Skin of body (tissue), 2 donors: ENCODE data around the gene PEX14. TPM values are rescaled to one million over a fixed set of nuclear protein-coding genes. Genes with fewer than 3 reads are reported as not detected.
A peak's percentile ranks its signal among the peaks of the same experiment; 100 is the strongest.

Experiments
- DNase-seq: peaks from one replicate; lab custom pipeline; 2025; lab: John Stamatoyannopoulos, UW
- total RNA-seq: library from RNA; depleted of rRNA; stranded (reverse); fragments of >200 nt; gene quantifications from one replicate; pipeline ENCODE4 v1.2.3, GENCODE V29; 2014

PEX14 gene
- total RNA-seq, 1 donor from 2014 or later = 9.6 TPM

GRCh38 chr1:10516925-10517676, 42.4 kb downstream of the PEX14 start:
- no peak for DNase-seq

GRCh38 chr1:10517677-10517982, 42.9 kb downstream of the PEX14 start:
- no peak for DNase-seq

GRCh38 chr1:10519016-10519417, 44.3 kb downstream of the PEX14 start:
- DNase-seq = no peak

GRCh38 chr1:10520497-10520896, 45.7 kb downstream of the PEX14 start:
- no peak for DNase-seq

DNA sequence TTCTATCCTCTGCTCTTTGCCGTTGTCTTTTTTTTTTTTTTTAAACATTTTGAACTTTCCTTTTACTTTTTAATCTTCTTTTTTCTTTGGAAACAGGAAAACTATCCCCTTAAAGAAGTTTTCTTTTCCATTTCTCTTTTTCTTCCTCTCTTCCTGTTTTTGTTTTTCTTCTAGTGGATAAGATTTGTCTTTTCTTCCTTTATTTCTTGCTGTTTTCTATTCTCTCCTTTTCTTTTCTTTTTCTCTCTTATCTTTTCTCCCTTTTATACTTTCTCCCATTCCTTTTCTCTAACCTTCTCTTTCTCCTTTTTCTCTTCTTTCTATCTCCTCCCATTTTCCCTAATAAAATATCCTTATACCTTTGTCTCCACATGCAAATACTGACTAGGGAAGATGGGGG, 46.2 kb downstream of the PEX14 start:
- DNase-seq = no peak

- DNase-seq = no peak
Measured at GRCh38 chr1:10521537-10522157, 46.9 kb downstream of the PEX14 start.

DNA sequence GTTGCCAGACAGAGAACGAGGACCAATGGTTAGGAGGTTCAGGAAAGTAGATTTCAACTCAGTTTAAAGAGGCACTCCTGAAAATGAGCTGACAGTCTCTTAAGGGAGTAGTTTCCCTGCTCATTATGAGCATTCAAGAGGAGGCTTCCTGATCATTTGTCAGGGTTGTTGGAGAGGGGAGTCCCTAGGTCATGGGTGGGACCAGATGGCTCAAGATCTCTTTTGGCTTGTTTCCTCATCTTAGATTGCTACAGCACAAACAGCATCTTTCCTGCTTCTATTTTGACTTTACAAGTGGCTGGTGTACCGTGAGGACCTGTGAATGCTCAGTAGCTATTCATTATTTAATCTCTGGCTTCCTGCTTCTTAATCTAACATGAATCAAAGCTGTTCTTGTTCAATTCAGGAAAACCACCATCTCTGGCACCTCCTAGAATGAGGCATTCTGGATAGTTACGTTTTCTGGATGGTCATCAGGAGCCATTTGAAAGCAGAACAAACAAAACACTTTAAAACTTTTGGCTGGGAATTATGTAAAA, 47.6 kb downstream of the PEX14 start:
- no peak for DNase-seq

DNA sequence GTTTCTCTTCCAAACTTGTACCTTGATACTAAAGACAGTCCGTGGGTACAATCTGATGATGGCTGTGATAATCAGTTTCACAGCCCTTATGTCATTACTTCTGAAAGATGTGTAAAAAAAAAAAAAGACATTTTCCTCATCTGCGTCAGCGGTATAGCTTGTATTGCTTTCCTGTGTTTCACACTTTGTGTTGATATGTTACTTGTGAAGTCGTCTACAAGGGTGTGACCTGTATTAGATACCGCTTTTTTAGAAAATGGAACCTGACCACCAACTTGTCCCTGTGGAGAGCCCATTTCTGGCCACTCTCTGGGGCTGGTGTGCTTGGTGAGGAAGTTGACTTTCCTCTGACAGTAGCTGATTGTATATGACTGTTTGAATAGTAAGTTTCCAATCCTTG, 50.5 kb downstream of the PEX14 start:
- DNase-seq = no peak

DNA sequence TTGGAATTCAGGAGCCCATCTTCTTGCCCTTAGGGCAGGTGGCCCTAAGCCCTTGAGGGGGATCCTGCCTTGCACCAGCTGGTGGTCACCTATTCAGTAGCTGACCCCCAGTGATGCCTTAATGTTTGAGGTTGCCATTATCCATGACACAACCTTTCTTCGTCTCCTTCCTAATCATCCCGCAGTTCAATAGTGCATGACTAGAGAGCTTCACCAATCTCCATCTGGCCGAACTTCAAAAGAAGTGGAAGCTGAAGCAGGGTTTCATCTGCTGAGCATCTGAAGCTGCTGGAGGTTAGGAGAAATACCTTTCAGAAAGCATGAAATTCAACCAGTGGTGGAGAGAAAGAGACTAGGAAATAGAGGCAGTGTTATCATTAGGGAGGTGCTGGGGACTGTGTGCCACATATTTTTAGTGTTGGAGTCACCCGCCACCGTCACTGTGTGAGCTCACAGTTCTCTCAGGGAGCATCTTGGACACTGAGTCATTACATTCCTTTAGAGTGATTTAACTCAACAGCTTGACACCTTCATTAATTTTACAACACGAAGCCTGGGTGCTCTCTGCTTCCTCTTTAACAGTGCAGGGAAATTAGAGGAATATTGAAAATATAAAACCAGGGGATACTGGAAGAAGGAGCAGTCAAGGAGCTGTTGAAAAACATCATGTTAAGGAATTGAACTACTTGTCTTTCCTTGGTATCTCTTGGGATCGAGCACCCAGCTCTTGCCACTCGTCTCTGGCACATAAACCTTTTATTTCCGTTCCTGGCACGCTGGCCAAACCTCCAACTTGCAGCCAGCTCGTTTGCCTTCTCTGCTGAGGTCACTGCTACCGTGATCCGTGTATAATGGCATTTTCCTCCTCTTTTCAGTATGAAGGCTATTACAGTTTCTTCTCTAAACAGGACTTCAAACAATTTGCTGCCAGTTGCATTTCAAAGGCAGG, 53.6 kb downstream of the PEX14 start:
- no peak for DNase-seq

- DNase-seq = no peak
Measured at GRCh38 chr1:10529091-10529490, 54.3 kb downstream of the PEX14 start.

DNA sequence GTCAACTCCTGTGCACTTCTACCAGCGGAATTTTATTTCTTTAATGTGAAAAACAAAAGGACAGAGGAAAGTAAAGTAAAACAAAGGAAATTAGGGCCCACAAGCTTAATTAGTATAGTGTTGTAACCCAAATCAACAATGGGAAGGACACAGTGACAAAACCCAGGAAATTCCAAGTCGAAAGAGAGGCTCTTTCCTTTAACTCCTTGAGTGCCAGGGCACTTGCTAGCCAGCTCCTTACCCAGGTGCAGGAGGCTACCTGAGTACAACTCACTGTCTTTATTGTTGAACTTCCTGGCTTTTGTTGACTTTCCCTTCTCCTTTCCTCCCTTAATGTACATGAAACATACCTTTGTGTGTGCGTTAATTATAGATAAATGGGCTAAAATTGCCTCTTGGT, 55.0 kb downstream of the PEX14 start:
- no peak for DNase-seq

DNA sequence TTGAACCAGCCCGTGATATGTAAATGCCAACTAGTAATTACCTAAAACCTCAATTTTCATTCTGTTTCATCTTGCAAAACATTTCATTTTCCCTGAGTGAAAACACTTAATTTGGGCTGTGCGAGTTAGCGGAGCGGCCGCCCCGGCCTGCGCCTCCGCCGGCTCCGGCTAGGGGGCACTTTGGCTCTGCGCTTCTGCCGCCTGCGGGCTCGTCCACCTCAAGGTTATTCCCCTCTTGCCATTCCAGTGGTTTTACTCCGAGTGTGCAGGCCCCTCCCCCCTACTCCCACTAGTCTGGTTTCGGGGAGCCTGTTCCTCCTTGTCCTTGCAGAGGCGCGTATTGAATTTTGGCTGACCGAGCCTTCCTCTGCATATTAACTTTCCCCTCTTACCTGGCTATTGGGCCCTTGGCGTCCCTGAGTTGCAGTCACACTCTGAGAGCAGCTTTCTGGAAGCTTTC, 55.6 kb downstream of the PEX14 start:
- DNase-seq = peak; percentile 19

DNA sequence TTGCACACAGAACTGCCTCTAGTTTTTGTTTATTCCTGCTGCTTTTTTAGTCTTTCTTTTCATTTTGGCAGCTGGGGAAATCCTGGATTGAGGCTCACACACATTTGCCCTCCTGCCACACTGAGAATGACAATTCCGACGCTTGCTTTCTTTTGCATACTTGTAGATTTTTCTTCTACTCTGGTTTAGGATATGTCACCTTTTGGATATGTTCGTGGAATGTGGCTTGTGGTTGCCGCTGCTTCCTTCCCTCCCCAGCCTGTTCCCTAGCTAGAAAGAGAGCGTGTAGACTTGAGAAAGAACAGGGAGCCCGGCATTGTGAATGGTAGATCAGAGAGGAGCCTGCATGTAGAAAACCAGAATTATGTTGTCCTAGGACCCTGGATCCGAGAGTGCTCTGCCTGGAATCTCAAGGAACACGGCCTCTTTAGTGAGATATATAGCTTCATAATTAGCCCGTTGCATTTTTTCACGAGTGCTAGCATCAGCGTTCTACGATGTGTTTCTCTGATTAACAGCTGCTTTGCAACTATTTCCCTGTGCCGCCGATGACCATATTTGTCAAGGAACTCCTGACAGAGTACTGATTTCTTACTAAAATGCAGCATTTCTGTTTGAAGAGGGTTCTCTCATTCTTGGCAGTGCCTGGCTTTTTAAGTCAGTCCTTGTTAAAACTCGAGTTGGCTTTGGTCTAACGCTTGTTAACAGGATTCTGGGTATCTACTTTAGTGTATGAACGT, 56.2 kb downstream of the PEX14 start:
- DNase-seq = no peak

GRCh38 chr1:10532362-10532761, 57.6 kb downstream of the PEX14 start:
- DNase-seq = no peak

DNA sequence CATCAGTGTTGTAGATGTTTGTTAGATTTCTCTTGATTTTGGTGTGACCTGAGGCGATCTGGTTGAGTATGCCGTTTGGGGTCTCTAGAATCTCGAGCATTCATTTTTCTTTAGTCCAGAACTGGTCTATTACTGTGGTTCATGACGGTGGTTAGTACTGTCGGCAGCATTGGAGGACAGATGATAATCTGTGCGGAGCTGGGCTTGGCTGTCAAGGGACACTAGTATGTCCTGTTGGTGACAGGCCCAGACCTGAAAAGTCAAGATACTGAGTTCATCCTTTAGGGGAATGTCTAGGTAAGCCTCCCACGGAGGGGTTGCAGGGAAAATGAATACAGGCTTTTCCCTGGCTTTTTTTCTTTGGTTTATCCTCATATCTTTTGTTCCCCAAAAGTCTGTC, 59.8 kb downstream of the PEX14 start:
- DNase-seq = no peak

DNA sequence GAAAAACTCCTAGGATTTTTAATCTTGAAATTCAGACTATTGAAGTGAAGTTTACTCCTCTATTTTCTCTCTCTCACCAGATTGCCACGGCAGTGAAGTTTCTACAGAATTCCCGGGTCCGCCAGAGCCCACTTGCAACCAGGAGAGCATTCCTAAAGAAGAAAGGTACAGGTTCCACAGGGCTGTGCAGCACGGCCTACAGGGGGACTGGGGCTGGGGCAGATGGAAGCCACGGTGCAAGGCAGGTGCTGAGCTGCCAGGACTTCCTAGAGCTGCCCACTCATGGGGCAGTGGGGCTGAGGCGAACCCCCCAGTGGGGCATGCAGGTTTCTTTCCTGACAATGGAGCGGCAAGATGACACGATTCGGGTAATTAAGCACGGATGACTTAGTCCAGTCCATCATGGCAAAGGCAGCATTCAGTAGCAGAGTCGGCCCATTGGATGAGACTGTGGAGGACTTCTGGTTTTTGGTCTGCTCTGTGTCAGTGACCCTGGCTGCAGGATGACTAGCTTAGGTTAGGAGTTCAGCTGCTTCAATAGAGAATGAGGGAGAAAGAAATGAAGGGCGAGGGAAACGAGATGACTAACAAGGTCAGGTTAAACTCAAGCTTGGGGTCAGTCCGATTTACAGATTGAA, 61.5 kb downstream of the PEX14 start:
- DNase-seq = no peak

DNA sequence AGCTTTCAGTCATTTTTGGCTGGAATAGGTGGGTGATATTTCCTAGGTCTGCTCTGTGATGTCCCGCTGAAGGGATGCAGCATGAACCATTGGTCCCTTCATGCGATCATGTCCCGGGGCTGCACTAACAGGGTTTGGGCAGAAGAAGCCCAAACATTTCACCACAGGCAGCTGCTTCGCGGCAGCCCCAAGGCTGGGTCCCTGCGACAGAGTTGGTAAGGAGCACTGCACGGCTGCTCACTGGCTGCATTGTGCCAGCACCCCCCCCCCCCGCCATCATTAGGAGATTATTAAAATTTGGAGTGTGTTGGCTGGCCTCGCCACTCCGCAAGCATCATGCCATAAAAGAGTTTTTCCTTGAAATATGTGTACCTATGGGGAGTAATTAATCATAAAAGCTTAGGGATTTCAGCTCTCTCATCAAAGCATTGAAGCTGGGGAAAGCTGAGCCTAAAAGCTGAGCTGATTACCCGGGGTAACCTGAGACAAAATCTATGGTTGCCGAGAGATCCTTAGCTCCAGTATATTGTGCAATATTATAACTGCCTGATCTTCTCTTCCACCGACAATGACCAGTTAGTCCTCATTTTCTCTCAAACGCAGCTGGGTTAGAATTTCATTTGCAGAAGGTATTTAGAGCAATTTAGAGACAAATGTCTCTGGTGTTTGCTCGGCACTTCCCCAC, 62.5 kb downstream of the PEX14 start:
- no peak for DNase-seq

- DNase-seq = no peak
Measured at GRCh38 chr1:10538646-10539355, 64.1 kb downstream of the PEX14 start.

DNA sequence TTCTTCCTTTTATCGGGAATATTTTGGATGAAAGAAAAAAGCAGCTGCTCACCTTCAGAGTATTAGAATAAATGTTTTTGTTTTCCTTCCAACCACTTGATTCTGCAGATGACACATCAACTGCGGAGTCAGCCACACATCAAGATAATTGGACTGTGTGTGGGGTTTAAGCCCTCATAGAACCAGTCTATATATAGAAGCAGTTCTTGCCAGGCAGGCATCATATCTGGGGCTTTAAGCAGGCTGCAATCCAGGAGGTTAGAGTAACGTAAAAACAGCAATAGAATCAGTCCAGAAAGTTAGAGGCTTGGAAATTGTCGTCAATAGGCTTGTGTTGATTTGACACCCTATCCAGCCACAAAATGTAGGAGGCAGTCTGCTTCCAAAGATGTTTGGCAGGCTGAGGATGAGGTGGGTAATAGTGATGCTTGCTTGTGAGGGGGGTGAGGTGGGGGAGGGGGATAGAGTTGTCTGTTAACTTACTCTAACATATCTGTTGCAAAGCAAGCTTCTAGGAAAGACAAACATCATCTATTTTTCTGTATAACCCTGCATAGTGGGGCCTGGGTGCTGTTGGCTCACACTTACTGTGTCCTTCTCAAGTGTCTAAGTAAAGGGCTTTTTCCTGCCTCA, 64.8 kb downstream of the PEX14 start:
- no peak for DNase-seq
